HepG2 (cell line): ENCODE results near the gene FGGY.

Experiments
- BCLAF1 ChIP-seq: fragments of 450-650 bp; IDR thresholded peaks from 2 replicates; pipeline ENCODE4 v1.6.1; 2017; ENCODE audit warnings: mild to moderate bottlenecking
- CCAR2 ChIP-seq: fragments of 200-400 bp; formaldehyde crosslinking; optimal IDR thresholded peaks from 2 replicates; pipeline ENCODE3; 2018; ENCODE audit warnings: low read depth, mild to moderate bottlenecking, low read length, moderate library complexity
- CTCF ChIP-seq: sonication (generic); formaldehyde crosslinking; IDR thresholded peaks from 2 replicates; pipeline ENCODE4 v1.5.0; 2020; ENCODE audit warnings: mild to moderate bottlenecking, missing genetic modification reagents, moderate library complexity
- EZH2 ChIP-seq: conservative IDR thresholded peaks from 2 replicates; pipeline ENCODE4 v1.6.1; 2012; ENCODE audit warnings: mild to moderate bottlenecking, low read depth, low read length, moderate library complexity
- GABPA ChIP-seq, 2 experiments: IDR thresholded peaks; 2 replicates each; pipeline ENCODE4 v1.6.1; 2011 to 2016; ENCODE audit warnings: low read depth in 2 of 2, low read length in 1 of 2, missing biosample characterization in 1 of 2, missing genetic modification characterization in 1 of 2
- KAT7 ChIP-seq: IDR thresholded peaks from 2 replicates; pipeline ENCODE4 v1.6.1; 2018; ENCODE audit warnings: borderline replicate concordance, missing compliant biosample characterization
- MAX ChIP-seq: IDR thresholded peaks from 2 replicates; pipeline ENCODE4 v1.6.1; 2012; ENCODE audit warnings: inconsistent platforms
- POLR2A ChIP-seq, 2 experiments: IDR thresholded peaks; 2 replicates each; pipeline ENCODE4 v1.6.1; 2011; ENCODE audit warnings: low read depth in 2 of 2, low read length in 2 of 2, mild to moderate bottlenecking in 1 of 2, moderate library complexity in 1 of 2; ENCODE audit not compliant: insufficient read depth in 1 of 2
- RAD21 ChIP-seq: fragments of 450-650 bp; formaldehyde crosslinking; IDR thresholded peaks from 2 replicates; pipeline ENCODE4 v1.5.0; 2020; ENCODE audit warnings: mild to moderate bottlenecking
- RXRA ChIP-seq: sonication (generic); formaldehyde crosslinking; IDR thresholded peaks from 2 replicates; pipeline ENCODE4 v1.5.1; 2020; ENCODE audit warnings: missing genetic modification reagents
- ZNF343 ChIP-seq: sonication (generic); formaldehyde crosslinking; IDR thresholded peaks from 2 replicates; pipeline ENCODE4 v1.4.0; 2020; ENCODE audit warnings: mild to moderate bottlenecking, missing genetic modification reagents

GRCh38 chr1:59520194-59520593 is 223.3 kb downstream of the FGGY start:
- no peak for TF ChIP-seq MAX
- no peak for TF ChIP-seq CCAR2
- no peak for TF ChIP-seq KAT7
- TF ChIP-seq RXRA: no peak
- no peak for TF ChIP-seq ZNF343 (CRISPR knock-in tag)
- no peak for TF ChIP-seq CTCF
- TF ChIP-seq POLR2A (IDR thresholded peaks at IDR 0.05; ENCODE audit: insufficient read depth in 1 of 2, low read depth in 2 of 2, low read length in 2 of 2): no peak
- TF ChIP-seq BCLAF1: no peak
- no peak for TF ChIP-seq EZH2
- TF ChIP-seq RAD21 (CRISPR knock-in tag): no peak
- TF ChIP-seq GABPA (IDR thresholded peaks at IDR 0.05; ENCODE audit: low read depth, low read length): no peak
- TF ChIP-seq GABPA (CRISPR knock-in tag; IDR thresholded peaks at IDR 0.05; ENCODE audit: low read depth): no peak
